ENCODE results near the gene PCNA. TPM values are rescaled to one million over a fixed set of nuclear protein-coding genes. Genes with fewer than 3 reads are reported as not detected.
A peak's percentile ranks its signal among the peaks of the same experiment; 100 is the strongest.

Gene PCNA
- polyA plus RNA-seq, 1 donor (not counting 4 experiments of a cell fraction or from before 2014, with no cell fraction given) = 130 TPM

- FAIRE-seq (peak; percentile 26), DNase-seq (ENCODE audit: low read depth, low spot score) (no peak)
- Histone ChIP-seq H3K36me3 (ENCODE audit: control insufficient read depth in 2 of 2, extremely low read depth in 1 of 2, insufficient read depth in 2 of 2, low read length in 2 of 2) (peaks cover 0 to 1% of the 10 kb centered on the region in 2 experiments), H3K4me1 (ENCODE audit: control insufficient read depth, extremely low read depth, insufficient read depth, low read length) (peaks cover 8% of the 10 kb centered on the region), H3K9me3 (ENCODE audit: control insufficient read depth, low read depth, low read length) (no peaks in the 10 kb centered on the region), H3K9ac (ENCODE audit: control insufficient read depth, extremely low read depth, insufficient read depth, low read length) (peak overlapping the region; percentile 83), H3K79me2 (ENCODE audit: control insufficient read depth, insufficient read depth, low read length) (peaks cover 47% of the 10 kb centered on the region), H3K27ac (ENCODE audit: control insufficient read depth, insufficient read depth, low read length) (peak overlapping the region; percentile 76), H3K4me3 (ENCODE audit: control insufficient read depth in 2 of 3, extremely low read depth in 1 of 3, insufficient read depth in 2 of 3, low read depth in 1 of 3, low read length in 3 of 3) (peak overlapping the region; percentile 70 to 95 (median 91)), H3K4me2 (ENCODE audit: control insufficient read depth, extremely low read depth, insufficient read depth, low read depth, low read length) (peak overlapping the region; percentile 91), H2AFZ (ENCODE audit: control insufficient read depth, low read length) (peak overlapping the region; percentile 85), H3K9me1 (ENCODE audit: control insufficient read depth, extremely low read depth, insufficient read depth, low read length) (no peaks in the 10 kb centered on the region), H4K20me1 (ENCODE audit: control insufficient read depth, extremely low read depth, insufficient read depth, low read length) (no peaks in the 10 kb centered on the region), H3K27me3 (ENCODE audit: control insufficient read depth, extremely low read depth, insufficient read depth, low read length) (no peaks in the 10 kb centered on the region)
- dilution Hi-C loops (cut with MboI; ENCODE audit: extremely low pct_ligation_motif_present, low sequenced_read_pairs) = no loop called here
- no peak for TF ChIP-seq EZH2 (IDR thresholded peaks at IDR 0.05; ENCODE audit: low read length)
- no peak for TF ChIP-seq CTCF (optimal IDR thresholded peaks at IDR 0.05 in 1 of 3, IDR thresholded peaks at IDR 0.05 in 1 of 3, conservative IDR thresholded peaks at IDR 0.05 in 1 of 3; ENCODE audit: extremely low read depth in 1 of 3, insufficient read depth in 2 of 3, low read length in 3 of 3)
These were observed 7.6 kb upstream of the PCNA start for GRCh38 chr20:5127204-5127858.

- no peak for TF ChIP-seq EZH2 (IDR thresholded peaks at IDR 0.05; ENCODE audit: low read length)
- peak; percentile 42 to 82 (median 68) for TF ChIP-seq CTCF (optimal IDR thresholded peaks at IDR 0.05 in 1 of 3, IDR thresholded peaks at IDR 0.05 in 1 of 3, conservative IDR thresholded peaks at IDR 0.05 in 1 of 3; ENCODE audit: extremely low read depth in 1 of 3, insufficient read depth in 2 of 3, low read length in 3 of 3)
- Histone ChIP-seq H3K79me2 (ENCODE audit: control insufficient read depth, insufficient read depth, low read length) (peaks cover 43% of the 10 kb centered on the region), H3K9ac (ENCODE audit: control insufficient read depth, extremely low read depth, insufficient read depth, low read length) (peak within 1 kb of the TSS; percentile 83), H4K20me1 (ENCODE audit: control insufficient read depth, extremely low read depth, insufficient read depth, low read length) (no peaks in the 10 kb centered on the region), H3K9me1 (ENCODE audit: control insufficient read depth, extremely low read depth, insufficient read depth, low read length) (no peaks in the 10 kb centered on the region), H3K27me3 (ENCODE audit: control insufficient read depth, extremely low read depth, insufficient read depth, low read length) (no peaks in the 10 kb centered on the region), H3K9me3 (ENCODE audit: control insufficient read depth, low read depth, low read length) (no peaks in the 10 kb centered on the region), H3K4me1 (ENCODE audit: control insufficient read depth, extremely low read depth, insufficient read depth, low read length) (peaks cover 8% of the 10 kb centered on the region), H3K36me3 (ENCODE audit: control insufficient read depth in 2 of 2, extremely low read depth in 1 of 2, insufficient read depth in 2 of 2, low read length in 2 of 2) (peaks cover 0 to 1% of the 10 kb centered on the region in 2 experiments), H3K4me2 (ENCODE audit: control insufficient read depth, extremely low read depth, insufficient read depth, low read depth, low read length) (peak within 1 kb of the TSS; percentile 91), H2AFZ (ENCODE audit: control insufficient read depth, low read length) (peak within 1 kb of the TSS; percentile 85), H3K4me3 (ENCODE audit: control insufficient read depth in 2 of 3, extremely low read depth in 1 of 3, insufficient read depth in 2 of 3, low read depth in 1 of 3, low read length in 3 of 3) (peak within 1 kb of the TSS; percentile 70 to 95 (median 91)), H3K27ac (ENCODE audit: control insufficient read depth, insufficient read depth, low read length) (peak within 1 kb of the TSS; percentile 76)
- peak; percentile 76 for FAIRE-seq
- DNase-seq (ENCODE audit: low read depth, low spot score) = peak; percentile 89
- dilution Hi-C loops (cut with MboI; ENCODE audit: extremely low pct_ligation_motif_present, low sequenced_read_pairs) = no loop called here
These were observed 6.9 kb upstream of the PCNA start, which contains the start of gene CDS2 for GRCh38 chr20:5126512-5127203. Gene CDS2, plus strand, starts transcription at chr20:5127008. Its CDS starts 85 bp downstream, at chr20:5127093.

Measured in keratinocyte (primary cell).